ENCODE measurements around the gene UTRN. TPM values are rescaled to one million over a fixed set of nuclear protein-coding genes. Genes with fewer than 3 reads are reported as not detected.

Gene UTRN
- total and polyA plus RNA-seq, 2 experiments from 2014 or later, result 53.9 to 121 TPM

GRCh38 chr6:144315226-144315980, 30.3 kb downstream of the UTRN start (continued):
- no peak for TF ChIP-seq ZNF114 (CRISPR knock-in tag; IDR thresholded peaks at IDR 0.05)

GRCh38 chr6:144315981-144316861, 31.1 kb downstream of the UTRN start:
- ATAC-seq, result no peak
- no peak overlapping the region for H3K4me2 ChIP-seq
- H3F3A ChIP-seq (replicated peaks; ENCODE audit: low read depth), result no peaks in the 10 kb centered on the region
- peaks cover 38% of the 10 kb centered on the region for H3K79me2 ChIP-seq (replicated peaks; ENCODE audit: insufficient read depth)
- Mint-ChIP-seq H3K27me3 (ENCODE audit: insufficient read depth, low read depth, poor library complexity) (no peaks in the 10 kb centered on the region), H3K9me3 (no peaks in the 10 kb centered on the region), H3K4me1 (peaks cover 22% of the 10 kb centered on the region), H3K4me3 (no peak overlapping the region), H3K36me3 (ENCODE audit: low read depth) (no peaks in the 10 kb centered on the region), H3K27ac (no peak overlapping the region)
- no peaks in the 10 kb centered on the region for H3K27me3 ChIP-seq (ENCODE audit: insufficient read depth)
- H3K36me3 ChIP-seq (ENCODE audit: insufficient read depth), result no peaks in the 10 kb centered on the region
- peaks cover 27% of the 10 kb centered on the region for H3K4me1 ChIP-seq (ENCODE audit: insufficient read depth)
- no peaks in the 10 kb centered on the region for H4K20me1 ChIP-seq (replicated peaks; ENCODE audit: insufficient read depth)
- no peak overlapping the region for H2AFZ ChIP-seq
- no peaks in the 10 kb centered on the region for H3K9me2 ChIP-seq (ENCODE audit: insufficient read depth)
- H3K4me3 ChIP-seq, result no peak overlapping the region
- no peak for DNase-seq (ENCODE audit: low spot score)
- no peak overlapping the region for H3K27ac ChIP-seq (ENCODE audit: low read depth)
- no peak for TF ChIP-seq CREB1 (CRISPR knock-in tag; IDR thresholded peaks at IDR 0.05; ENCODE audit: low read depth)
- TF ChIP-seq EZH2 (IDR thresholded peaks at IDR 0.05; ENCODE audit: low read depth, unreplicated experiment), result no peak
- no peak for TF ChIP-seq EZH2phosphoT487 (IDR thresholded peaks at IDR 0.05; ENCODE audit: unreplicated experiment)
- TF ChIP-seq NANOG (IDR thresholded peaks at IDR 0.05; ENCODE audit: borderline replicate concordance), result no peak
- TF ChIP-seq, protein P1, sequence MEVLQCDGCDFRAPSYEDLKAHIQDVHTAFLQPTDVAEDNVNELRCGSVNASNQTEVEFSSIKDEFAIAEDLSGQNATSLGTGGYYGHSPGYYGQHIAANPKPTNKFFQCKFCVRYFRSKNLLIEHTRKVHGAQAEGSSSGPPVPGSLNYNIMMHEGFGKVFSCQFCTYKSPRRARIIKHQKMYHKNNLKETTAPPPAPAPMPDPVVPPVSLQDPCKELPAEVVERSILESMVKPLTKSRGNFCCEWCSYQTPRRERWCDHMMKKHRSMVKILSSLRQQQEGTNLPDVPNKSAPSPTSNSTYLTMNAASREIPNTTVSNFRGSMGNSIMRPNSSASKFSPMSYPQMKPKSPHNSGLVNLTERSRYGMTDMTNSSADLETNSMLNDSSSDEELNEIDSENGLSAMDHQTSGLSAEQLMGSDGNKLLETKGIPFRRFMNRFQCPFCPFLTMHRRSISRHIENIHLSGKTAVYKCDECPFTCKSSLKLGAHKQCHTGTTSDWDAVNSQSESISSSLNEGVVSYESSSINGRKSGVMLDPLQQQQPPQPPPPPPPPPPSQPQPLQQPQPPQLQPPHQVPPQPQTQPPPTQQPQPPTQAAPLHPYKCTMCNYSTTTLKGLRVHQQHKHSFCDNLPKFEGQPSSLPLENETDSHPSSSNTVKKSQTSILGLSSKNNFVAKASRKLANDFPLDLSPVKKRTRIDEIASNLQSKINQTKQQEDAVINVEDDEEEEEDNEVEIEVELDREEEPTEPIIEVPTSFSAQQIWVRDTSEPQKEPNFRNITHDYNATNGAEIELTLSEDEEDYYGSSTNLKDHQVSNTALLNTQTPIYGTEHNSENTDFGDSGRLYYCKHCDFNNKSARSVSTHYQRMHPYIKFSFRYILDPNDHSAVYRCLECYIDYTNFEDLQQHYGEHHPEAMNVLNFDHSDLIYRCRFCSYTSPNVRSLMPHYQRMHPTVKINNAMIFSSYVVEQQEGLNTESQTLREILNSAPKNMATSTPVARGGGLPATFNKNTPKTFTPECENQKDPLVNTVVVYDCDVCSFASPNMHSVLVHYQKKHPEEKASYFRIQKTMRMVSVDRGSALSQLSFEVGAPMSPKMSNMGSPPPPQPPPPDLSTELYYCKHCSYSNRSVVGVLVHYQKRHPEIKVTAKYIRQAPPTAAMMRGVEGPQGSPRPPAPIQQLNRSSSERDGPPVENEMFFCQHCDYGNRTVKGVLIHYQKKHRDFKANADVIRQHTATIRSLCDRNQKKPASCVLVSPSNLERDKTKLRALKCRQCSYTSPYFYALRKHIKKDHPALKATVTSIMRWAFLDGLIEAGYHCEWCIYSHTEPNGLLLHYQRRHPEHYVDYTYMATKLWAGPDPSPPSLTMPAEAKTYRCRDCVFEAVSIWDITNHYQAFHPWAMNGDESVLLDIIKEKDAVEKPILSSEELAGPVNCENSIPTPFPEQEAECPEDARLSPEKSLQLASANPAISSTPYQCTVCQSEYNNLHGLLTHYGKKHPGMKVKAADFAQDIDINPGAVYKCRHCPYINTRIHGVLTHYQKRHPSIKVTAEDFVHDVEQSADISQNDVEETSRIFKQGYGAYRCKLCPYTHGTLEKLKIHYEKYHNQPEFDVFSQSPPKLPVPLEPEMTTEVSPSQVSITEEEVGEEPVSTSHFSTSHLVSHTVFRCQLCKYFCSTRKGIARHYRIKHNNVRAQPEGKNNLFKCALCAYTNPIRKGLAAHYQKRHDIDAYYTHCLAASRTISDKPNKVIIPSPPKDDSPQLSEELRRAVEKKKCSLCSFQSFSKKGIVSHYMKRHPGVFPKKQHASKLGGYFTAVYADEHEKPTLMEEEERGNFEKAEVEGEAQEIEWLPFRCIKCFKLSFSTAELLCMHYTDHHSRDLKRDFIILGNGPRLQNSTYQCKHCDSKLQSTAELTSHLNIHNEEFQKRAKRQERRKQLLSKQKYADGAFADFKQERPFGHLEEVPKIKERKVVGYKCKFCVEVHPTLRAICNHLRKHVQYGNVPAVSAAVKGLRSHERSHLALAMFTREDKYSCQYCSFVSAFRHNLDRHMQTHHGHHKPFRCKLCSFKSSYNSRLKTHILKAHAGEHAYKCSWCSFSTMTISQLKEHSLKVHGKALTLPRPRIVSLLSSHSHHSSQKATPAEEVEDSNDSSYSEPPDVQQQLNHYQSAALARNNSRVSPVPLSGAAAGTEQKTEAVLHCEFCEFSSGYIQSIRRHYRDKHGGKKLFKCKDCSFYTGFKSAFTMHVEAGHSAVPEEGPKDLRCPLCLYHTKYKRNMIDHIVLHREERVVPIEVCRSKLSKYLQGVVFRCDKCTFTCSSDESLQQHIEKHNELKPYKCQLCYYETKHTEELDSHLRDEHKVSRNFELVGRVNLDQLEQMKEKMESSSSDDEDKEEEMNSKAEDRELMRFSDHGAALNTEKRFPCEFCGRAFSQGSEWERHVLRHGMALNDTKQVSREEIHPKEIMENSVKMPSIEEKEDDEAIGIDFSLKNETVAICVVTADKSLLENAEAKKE (CRISPR knock-in tag; IDR thresholded peaks at IDR 0.05), result no peak
- no peak for TF ChIP-seq CTCF (conservative IDR thresholded peaks at IDR 0.05; ENCODE audit: low read depth in 2 of 2)
- TF ChIP-seq ZNF114 (CRISPR knock-in tag; IDR thresholded peaks at IDR 0.05), result no peak
- no peak for TF ChIP-seq ETS1 (IDR thresholded peaks at IDR 0.05)
- no peak for TF ChIP-seq STAT1 (IDR thresholded peaks at IDR 0.05; ENCODE audit: unreplicated experiment)
- no peak for TF ChIP-seq JUNB (IDR thresholded peaks at IDR 0.05; ENCODE audit: unreplicated experiment)

Measured in GM23338 (cell line).